ENCODE results near the gene PPP1R3F.

DNA sequence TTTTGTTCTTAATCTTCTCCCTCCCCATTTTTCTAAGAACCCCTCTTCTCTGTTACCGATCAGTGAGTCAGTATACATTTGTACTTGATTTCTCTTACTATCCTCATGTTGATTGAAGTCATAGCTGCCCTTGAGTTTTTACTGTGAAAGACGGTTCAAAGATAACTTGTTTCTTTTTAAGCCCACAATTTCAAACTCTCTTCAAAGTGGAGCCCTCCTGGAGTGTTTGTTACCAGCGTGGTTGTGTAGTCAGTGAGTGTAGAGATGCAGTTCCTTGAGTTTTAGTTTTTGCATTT lies 7.9 kb downstream of the PPP1R3F start:
- TF ChIP-seq, protein P1, sequence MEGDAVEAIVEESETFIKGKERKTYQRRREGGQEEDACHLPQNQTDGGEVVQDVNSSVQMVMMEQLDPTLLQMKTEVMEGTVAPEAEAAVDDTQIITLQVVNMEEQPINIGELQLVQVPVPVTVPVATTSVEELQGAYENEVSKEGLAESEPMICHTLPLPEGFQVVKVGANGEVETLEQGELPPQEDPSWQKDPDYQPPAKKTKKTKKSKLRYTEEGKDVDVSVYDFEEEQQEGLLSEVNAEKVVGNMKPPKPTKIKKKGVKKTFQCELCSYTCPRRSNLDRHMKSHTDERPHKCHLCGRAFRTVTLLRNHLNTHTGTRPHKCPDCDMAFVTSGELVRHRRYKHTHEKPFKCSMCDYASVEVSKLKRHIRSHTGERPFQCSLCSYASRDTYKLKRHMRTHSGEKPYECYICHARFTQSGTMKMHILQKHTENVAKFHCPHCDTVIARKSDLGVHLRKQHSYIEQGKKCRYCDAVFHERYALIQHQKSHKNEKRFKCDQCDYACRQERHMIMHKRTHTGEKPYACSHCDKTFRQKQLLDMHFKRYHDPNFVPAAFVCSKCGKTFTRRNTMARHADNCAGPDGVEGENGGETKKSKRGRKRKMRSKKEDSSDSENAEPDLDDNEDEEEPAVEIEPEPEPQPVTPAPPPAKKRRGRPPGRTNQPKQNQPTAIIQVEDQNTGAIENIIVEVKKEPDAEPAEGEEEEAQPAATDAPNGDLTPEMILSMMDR (IDR thresholded peaks at IDR 0.05; ENCODE audit: low read depth, low read length): no peak
- no peak for TF ChIP-seq EZH2phosphoT487 (IDR thresholded peaks at IDR 0.05; ENCODE audit: low read depth)
